GM18505 (cell line): ENCODE results near the gene EPDR1.
"Not testable (repeated sequence)": the region's sequence is repeated elsewhere in the genome, so short reads cannot be mapped to it uniquely, and the experiment has no call there.

Experiments used
- ATAC-seq: cut with Tn5 transposase; IDR thresholded peaks from one replicate; pipeline ENCODE4 v1.9.1; 2021; ENCODE audit not compliant: unreplicated experiment
- POLR2A ChIP-seq: IDR thresholded peaks from 4 replicates; pipeline ENCODE4 v1.6.1; 2011; ENCODE audit warnings: borderline replicate concordance; ENCODE audit not compliant: insufficient read depth, insufficient read length; ENCODE audit errors: extremely low read depth

EPDR1 gene

DNA sequence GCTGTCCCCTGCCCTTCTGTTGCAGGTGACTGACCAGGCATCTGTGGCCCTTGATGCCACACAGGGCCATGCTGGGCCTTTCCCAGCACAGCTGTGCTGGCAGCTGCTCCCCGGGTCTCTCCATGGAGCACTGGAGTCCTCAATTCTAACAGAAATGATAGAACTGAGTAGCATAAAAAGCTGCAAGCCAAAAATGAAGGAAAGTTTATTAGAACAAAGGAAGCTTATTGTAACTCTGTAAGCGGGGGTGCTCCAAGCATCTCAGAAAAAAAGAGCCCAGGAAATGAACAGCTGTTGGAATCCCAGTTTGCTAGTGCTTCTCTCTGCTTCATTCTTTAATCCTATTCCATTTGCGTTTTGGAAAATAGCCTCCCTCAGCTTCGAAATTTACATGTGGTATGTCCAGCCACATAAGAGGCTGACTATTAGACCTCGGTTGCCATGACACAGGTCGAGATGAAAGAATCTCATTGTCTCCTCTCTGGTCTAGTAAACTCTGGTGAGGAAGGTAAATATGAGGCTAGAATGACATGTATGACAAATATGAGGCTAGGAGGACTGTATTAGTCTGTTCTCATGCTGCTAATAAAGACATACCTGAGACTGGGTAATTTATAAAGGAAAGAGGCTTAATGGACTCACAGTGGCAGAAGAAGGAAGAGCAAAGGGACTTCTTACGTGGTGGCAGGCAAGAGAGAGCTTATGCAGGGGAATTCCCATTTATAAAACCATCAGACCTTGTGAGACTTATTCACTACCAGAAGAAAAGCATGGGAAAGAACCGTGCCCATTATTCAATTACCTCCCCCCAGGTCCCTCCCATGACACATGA lies 23.7 kb downstream of the EPDR1 start:
- no peak for TF ChIP-seq POLR2A

DNA sequence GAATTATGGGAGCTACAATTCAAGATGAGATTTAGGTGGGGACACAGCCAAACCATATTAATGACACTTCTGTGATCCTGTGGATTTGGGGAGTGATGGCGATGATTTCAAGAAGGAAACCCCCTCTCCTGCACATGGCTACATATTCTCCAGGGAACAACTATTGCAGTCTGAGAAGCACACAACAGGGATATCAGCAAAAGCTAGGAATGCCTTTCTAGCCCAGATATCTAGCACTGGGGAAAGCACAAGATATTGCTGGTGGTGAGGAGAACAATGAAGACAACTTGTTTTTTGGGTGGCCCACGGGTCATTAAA lies 24.3 kb downstream of the EPDR1 start:
- ATAC-seq: no peak
- no peak for TF ChIP-seq POLR2A

More for the DNA sequence above, 23.7 kb downstream of the EPDR1 start:
- ATAC-seq: no peak

- ATAC-seq: no peak
- TF ChIP-seq POLR2A: no peak
Observed at GRCh38 chr7:37945336-37945735, 24.9 kb downstream of the EPDR1 start.

DNA sequence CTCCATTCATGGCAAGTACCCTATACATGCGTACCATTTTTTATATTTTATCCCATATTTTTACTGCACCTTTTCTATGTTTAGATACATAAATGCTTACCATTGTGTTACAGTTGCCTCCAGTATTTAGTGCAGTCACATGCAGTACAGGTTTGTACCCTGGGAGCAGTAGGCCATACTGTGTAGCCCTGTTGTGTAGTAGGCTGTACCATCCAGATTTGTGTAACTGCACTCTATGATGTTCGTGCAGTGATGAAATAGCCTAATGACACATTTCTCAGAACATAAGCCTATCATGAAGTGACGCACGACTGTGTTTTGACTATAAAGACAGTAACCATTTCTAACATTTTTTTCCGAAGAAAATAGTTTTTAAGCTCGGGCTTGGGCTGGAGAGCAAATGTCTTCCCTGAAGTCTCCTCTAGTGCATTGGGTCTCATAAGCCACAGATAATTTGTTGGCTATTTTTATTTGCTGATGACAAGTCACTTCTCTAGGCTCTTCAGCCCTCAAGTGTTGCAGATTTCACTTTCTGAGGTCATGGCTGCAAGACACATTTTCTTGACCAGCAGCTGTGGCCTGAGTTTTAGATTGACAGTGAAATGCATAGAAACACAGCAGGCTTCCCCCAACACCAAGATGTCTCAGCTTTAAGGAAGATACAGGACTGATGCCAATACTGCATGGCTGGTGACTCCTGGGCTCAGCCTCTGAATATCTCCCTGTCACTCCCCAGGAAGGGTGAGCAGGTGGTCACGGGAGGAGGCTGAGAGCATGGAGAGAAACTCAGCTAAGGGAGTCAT lies 26.9 kb downstream of the EPDR1 start:
- no peak for ATAC-seq
- TF ChIP-seq POLR2A: no peak

DNA sequence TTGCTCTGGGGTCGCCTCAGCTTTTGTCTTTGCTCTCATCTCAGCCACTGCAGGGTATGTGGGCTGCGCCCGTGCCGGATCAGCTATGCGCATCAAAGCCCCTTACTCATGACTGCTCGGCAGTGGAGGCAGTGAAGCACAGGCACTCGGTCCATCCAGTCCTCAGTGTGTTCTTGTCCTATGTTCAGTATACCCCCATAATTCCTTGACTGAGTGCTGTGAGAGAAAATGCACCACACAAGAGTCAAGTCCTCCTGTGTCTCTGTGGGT lies 27.4 kb downstream of the EPDR1 start:
- no peak for ATAC-seq
- TF ChIP-seq POLR2A: no peak

DNA sequence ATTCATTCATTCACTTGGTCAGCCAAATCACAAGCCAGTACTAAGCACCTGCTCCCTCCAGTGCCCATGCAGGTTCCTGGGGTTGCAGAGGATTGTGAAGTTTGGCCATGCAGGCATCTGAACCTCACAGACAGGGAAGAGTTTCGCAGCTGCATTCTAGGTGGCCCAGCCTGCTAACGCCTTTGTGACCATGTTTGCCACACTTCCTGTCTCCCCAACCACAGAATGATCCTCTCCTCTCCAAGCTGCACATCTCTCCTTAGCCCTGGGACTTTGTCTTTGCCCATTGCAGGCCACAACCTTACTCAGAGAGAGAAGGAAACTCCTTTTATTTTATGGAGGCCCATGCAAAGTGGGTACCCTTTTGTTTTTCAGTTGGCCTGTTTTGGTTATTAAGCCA lies 31.8 kb downstream of the EPDR1 start:
- no peak for ATAC-seq
- no peak for TF ChIP-seq POLR2A

DNA sequence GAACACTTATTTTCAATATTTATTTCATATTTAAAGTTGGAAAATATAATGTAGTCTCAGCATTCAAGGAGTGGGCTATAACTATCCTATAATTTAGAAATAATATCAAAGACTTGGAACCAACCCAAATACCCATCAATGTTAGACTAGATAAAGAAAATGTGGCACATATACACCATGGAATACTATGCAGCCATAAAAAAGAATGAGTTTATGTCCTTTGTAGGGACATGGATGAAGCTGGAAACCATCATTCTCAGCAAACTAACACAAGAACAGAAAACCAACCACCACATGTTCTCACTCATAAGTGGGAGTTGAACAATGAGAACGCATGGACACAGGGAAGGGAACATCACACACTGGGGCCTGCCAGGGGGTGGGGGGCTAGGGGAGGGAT lies 33.8 kb downstream of the EPDR1 start:
- ATAC-seq: not testable (repeated sequence)

DNA sequence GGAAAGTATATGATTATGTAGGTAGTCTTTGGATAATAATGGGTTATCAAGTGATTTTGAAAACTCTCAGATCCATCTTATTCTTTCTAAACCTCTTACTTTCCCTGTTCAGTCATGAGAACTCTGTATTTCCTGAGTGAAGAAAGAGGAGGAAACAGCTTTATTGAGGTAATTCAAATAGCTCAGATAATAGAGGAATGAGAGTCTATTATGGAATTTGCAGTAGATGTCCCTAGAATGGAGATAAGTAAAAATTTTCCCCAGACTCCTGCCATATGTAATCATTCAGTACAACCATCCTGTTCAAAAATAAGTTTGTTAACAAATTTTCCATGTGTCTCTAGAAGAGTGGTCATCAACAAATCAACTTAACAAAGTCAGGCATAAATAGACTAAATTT lies 36.4 kb downstream of the EPDR1 start:
- TF ChIP-seq POLR2A: no peak
- ATAC-seq: no peak

DNA sequence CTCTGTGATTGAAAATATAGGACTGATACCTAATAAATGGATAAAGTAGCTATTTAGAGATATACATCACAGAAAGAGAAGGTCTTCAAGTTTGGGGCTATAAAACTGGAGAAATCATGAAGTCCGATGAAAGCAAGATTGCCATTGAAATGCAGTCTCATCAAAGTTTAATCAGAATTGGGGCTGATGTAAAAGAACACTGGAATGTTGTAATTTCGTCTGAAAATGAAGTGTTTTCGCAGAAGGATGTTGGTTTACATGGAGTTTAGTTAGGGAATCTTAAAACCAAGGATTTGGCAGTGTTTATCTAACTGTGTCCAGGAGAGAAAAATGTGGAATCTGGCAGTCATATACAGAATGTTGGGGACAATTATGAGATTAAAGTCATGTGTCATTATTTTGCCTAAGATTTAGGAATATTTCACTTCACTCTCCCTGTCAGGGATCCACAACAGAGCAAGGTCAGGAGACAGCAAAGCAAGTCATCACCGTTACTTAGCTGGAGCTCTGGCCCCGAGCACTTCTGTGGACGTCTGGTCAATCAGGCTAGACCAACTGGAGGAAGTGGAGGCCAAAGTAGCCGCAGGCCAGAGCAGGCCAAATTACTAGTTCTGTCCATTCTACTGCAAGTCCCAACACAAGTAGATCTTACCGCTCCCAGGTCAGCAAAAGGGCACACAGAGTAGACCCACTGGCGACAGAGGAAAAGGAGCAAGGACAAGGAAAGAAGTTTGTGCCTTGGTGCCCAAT lies 37.0 kb downstream of the EPDR1 start:
- TF ChIP-seq POLR2A: no peak
- ATAC-seq: no peak

GRCh38 chr7:37960483-37960882 lies 40.0 kb downstream of the EPDR1 start:
- ATAC-seq: no peak
- no peak for TF ChIP-seq POLR2A

DNA sequence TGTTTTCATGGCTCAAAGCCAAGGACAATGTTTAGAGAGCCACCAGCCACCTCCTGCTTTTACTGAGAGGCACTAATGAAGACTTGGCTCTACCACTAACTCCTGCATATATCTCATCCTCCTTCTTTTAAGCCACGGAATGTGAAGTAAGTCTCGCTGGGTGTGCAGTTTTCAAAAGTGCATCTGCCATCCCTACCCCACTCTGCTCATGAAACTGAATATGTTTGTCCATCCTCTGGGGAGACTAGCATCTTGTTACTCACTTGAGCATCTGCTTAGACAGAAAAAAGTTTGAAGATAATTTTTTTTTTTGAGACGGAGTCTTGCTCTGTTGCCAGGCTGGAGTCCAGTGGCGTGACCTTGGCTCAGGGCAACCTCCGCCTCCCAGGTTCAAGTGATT lies 40.8 kb downstream of the EPDR1 start:
- no peak for ATAC-seq
- TF ChIP-seq POLR2A: no peak

DNA sequence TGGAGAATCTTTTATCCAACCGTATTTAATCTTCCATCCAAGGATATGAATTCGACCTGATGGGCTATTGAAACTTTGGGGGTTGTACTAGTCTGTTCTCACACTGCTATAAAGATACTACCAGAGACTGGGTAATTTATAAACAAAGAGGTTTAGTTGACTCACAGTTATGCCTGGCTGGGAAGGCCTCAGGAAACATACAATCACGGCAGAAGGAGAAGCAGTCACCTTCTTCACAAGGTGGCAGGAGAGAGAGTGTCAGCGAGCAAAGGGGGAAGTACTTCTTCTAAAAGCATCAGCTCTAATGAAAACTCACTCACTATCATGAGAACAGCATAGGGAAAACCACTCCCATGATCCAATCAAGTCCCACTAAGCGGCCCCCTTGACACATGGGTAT lies 43.8 kb downstream of the EPDR1 start:
- no peak for TF ChIP-seq POLR2A
- ATAC-seq: no peak

DNA sequence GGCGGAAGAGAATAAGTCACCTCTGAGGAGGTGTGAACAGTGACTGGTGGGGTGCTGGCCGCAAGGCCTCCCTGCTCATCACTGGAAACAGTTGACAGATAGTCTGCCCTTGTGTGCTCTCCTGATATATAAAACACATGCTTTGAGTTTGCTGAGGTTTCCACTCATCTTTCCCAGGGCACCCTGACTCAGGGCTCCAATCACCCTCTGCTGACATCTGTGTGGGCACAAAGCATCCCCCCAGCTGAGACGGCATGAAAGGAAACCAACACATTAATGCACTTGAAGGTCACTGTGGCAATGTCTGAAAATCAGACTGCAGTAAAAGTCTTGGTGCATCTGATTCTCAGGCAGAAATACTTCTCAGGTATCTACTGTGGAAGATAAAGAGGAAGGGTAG lies 49.8 kb downstream of the EPDR1 start:
- ATAC-seq: no peak

GRCh38 chr7:37971491-37971890 lies 51.1 kb downstream of the EPDR1 start:
- TF ChIP-seq POLR2A: no peak
- no peak for ATAC-seq

More for the DNA sequence above, 49.8 kb downstream of the EPDR1 start:
- no peak for TF ChIP-seq POLR2A

- no peak for ATAC-seq
- no peak for TF ChIP-seq POLR2A
Observed at GRCh38 chr7:37973915-37974314, 53.5 kb downstream of the EPDR1 start.

GRCh38 chr7:37974711-37975110 lies 54.3 kb downstream of the EPDR1 start:
- TF ChIP-seq POLR2A: no peak
- no peak for ATAC-seq
